ENCODE data around the gene VAV2.

DNA sequence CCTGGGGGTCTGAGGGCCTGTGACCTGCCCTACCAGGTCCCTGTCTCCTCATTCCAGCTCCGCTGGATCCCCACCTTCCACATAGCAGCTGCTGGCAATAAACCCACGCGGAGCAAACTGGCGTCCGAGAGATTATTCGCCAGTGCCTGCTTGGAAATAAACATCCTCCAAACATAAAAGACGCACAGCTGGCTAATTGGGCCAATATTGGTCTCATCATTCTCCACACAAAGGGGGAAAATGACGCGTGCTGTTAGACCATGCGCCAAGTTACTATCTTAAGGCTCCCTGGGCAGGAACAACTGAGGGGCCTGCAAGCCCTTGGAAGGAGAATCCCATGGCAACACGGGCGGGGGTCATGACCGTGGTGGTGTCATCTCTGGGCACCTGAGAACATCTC is 180.7 kb downstream of the VAV2 start:
- no peak for TF ChIP-seq CTCF (conservative IDR thresholded peaks at IDR 0.05)
- no peak for TF ChIP-seq ZFX (IDR thresholded peaks at IDR 0.05)

Measured in C4-2B (cell line).